ENCODE data around the gene NAA38. TPM values are rescaled to one million over a fixed set of nuclear protein-coding genes. Genes with fewer than 3 reads are reported as not detected.

Gene NAA38
- polyA plus RNA-seq (2013, experiment 1 of 2): 49.8 TPM
- polyA plus RNA-seq (2013, experiment 2 of 2): 47.3 TPM

GRCh38 chr17:7856811-7857712 lies at the start of gene NAA38:
TSS of gene NAA38 (minus strand) at chr17:7857559. CDS start at chr17:7857463, 96 bp downstream.
- H3K27ac ChIP-seq (ENCODE audit: low read depth, low read length): peak within 1 kb of the TSS; percentile 90
- peaks cover 11% of the 10 kb centered on the region; the same call in 1 of the 2 replicates for H3K36me3 ChIP-seq (ENCODE audit: insufficient read depth, low read length)
- under 1% methylated on average over 64 of the region's 64 CpGs for WGBS

GRCh38 chr17:7903154-7904103 lies 46.1 kb upstream of the NAA38 start:
- H3K9me3 ChIP-seq (ENCODE audit: insufficient read depth, low read depth, low read length): no peaks in the 10 kb centered on the region
- H3K4me1 ChIP-seq (ENCODE audit: insufficient read depth, low read length): peaks cover 6% of the 10 kb centered on the region; the same call in 1 of the 2 replicates
- no peak overlapping the region for H3K4me3 ChIP-seq (ENCODE audit: low read length)
- WGBS: 59% methylated on average over 22 of the region's 22 CpGs
- H3K36me3 ChIP-seq (ENCODE audit: insufficient read depth, low read length): peaks cover 46% of the 10 kb centered on the region
- no peak overlapping the region for H3K27ac ChIP-seq (ENCODE audit: low read depth, low read length)
- H3K9ac ChIP-seq (ENCODE audit: low read depth, low read length): no peak overlapping the region
- no peaks in the 10 kb centered on the region for H3K27me3 ChIP-seq (ENCODE audit: insufficient read depth, low read length)

More at GRCh38 chr17:7856811-7857712, at the start of gene NAA38:
- Histone ChIP-seq H3K9ac (ENCODE audit: low read depth, low read length) (peak within 1 kb of the TSS; percentile 95), H3K9me3 (ENCODE audit: insufficient read depth, low read depth, low read length) (no peaks in the 10 kb centered on the region), H3K27me3 (ENCODE audit: insufficient read depth, low read length) (peaks cover 46% of the 10 kb centered on the region), H3K4me1 (ENCODE audit: insufficient read depth, low read length) (peaks cover 12% of the 10 kb centered on the region), H3K4me3 (ENCODE audit: low read length) (peak within 1 kb of the TSS; percentile 72)

- Histone ChIP-seq H3K9ac (ENCODE audit: low read depth, low read length) (no peak overlapping the region), H3K27me3 (ENCODE audit: insufficient read depth, low read length) (no peaks in the 10 kb centered on the region), H3K4me3 (ENCODE audit: low read length) (no peak overlapping the region), H3K9me3 (ENCODE audit: insufficient read depth, low read depth, low read length) (no peaks in the 10 kb centered on the region), H3K27ac (ENCODE audit: low read depth, low read length) (no peak overlapping the region), H3K4me1 (ENCODE audit: insufficient read depth, low read length) (0 out of 2 replicates have a peak, but pooled peaks cover under 1% of the 10 kb centered on the region), H3K36me3 (ENCODE audit: insufficient read depth, low read length) (peaks cover 53% of the 10 kb centered on the region)
- 86% methylated on average over 4 of the region's 6 CpGs for WGBS
These were observed 40.4 kb upstream of the NAA38 start for GRCh38 chr17:7897773-7898172.

GRCh38 chr17:7897090-7897489 lies 39.7 kb upstream of the NAA38 start:
- Histone ChIP-seq H3K4me3 (ENCODE audit: low read length) (no peak overlapping the region), H3K36me3 (ENCODE audit: insufficient read depth, low read length) (peaks cover 53% of the 10 kb centered on the region), H3K27me3 (ENCODE audit: insufficient read depth, low read length) (no peaks in the 10 kb centered on the region), H3K27ac (ENCODE audit: low read depth, low read length) (no peak overlapping the region), H3K9ac (ENCODE audit: low read depth, low read length) (no peak overlapping the region), H3K4me1 (ENCODE audit: insufficient read depth, low read length) (no peaks in the 10 kb centered on the region), H3K9me3 (ENCODE audit: insufficient read depth, low read depth, low read length) (no peaks in the 10 kb centered on the region)
- WGBS: 98% methylated on average over 13 of the region's 13 CpGs

GRCh38 chr17:7894866-7895265 lies 37.5 kb upstream of the NAA38 start:
- H3K36me3 ChIP-seq (ENCODE audit: insufficient read depth, low read length): peaks cover 46% of the 10 kb centered on the region

GRCh38 chr17:7894226-7894625 lies 36.9 kb upstream of the NAA38 start:
- Histone ChIP-seq H3K36me3 (ENCODE audit: insufficient read depth, low read length) (peaks cover 41% of the 10 kb centered on the region), H3K4me3 (ENCODE audit: low read length) (no peak overlapping the region), H3K9me3 (ENCODE audit: insufficient read depth, low read depth, low read length) (no peaks in the 10 kb centered on the region)

More at GRCh38 chr17:7894866-7895265, 37.5 kb upstream of the NAA38 start:
- H3K4me1 ChIP-seq (ENCODE audit: insufficient read depth, low read length): no peaks in the 10 kb centered on the region
- H3K9me3 ChIP-seq (ENCODE audit: insufficient read depth, low read depth, low read length): no peaks in the 10 kb centered on the region
- H3K9ac ChIP-seq (ENCODE audit: low read depth, low read length): no peak overlapping the region
- no peak overlapping the region for H3K27ac ChIP-seq (ENCODE audit: low read depth, low read length)
- WGBS: 97% methylated on average over 8 of the region's 8 CpGs
- no peaks in the 10 kb centered on the region for H3K27me3 ChIP-seq (ENCODE audit: insufficient read depth, low read length)
- no peak overlapping the region for H3K4me3 ChIP-seq (ENCODE audit: low read length)

GRCh38 chr17:7893187-7893880 lies 36.0 kb upstream of the NAA38 start:
- peaks cover 34% of the 10 kb centered on the region for H3K36me3 ChIP-seq (ENCODE audit: insufficient read depth, low read length)
- no peaks in the 10 kb centered on the region for H3K27me3 ChIP-seq (ENCODE audit: insufficient read depth, low read length)
- no peaks in the 10 kb centered on the region for H3K9me3 ChIP-seq (ENCODE audit: insufficient read depth, low read depth, low read length)
- peaks cover 14% of the 10 kb centered on the region for H3K4me1 ChIP-seq (ENCODE audit: insufficient read depth, low read length)
- H3K9ac ChIP-seq (ENCODE audit: low read depth, low read length): no peak overlapping the region
- H3K27ac ChIP-seq (ENCODE audit: low read depth, low read length): no peak overlapping the region
- H3K4me3 ChIP-seq (ENCODE audit: low read length): no peak overlapping the region
- WGBS: 95% methylated on average over 13 of the region's 15 CpGs

More at GRCh38 chr17:7894226-7894625, 36.9 kb upstream of the NAA38 start:
- 93% methylated on average over 9 of the region's 9 CpGs for WGBS
- no peak overlapping the region for H3K27ac ChIP-seq (ENCODE audit: low read depth, low read length)
- no peaks in the 10 kb centered on the region for H3K27me3 ChIP-seq (ENCODE audit: insufficient read depth, low read length)
- H3K9ac ChIP-seq (ENCODE audit: low read depth, low read length): no peak overlapping the region
- H3K4me1 ChIP-seq (ENCODE audit: insufficient read depth, low read length): peaks cover 5% of the 10 kb centered on the region

- peaks cover 17% of the 10 kb centered on the region for H3K36me3 ChIP-seq (ENCODE audit: insufficient read depth, low read length)
These were observed 32.0 kb upstream of the NAA38 start for GRCh38 chr17:7889166-7889955.

GRCh38 chr17:7888184-7888920 lies 31.0 kb upstream of the NAA38 start, which contains the start of gene CHD3:
TSS of gene CHD3 (plus strand) at chr17:7888789. CDS start at chr17:7889001, 212 bp downstream.
- H3K4me1 ChIP-seq (ENCODE audit: insufficient read depth, low read length): peaks cover 33% of the 10 kb centered on the region
- H3K9ac ChIP-seq (ENCODE audit: low read depth, low read length): peak within 1 kb of the TSS; percentile 49
- 75% methylated on average over 18 of the region's 18 CpGs for WGBS
- peak within 1 kb of the TSS; percentile 17; the same call in 1 of the 2 replicates for H3K27ac ChIP-seq (ENCODE audit: low read depth, low read length)
- peaks cover 18% of the 10 kb centered on the region for H3K27me3 ChIP-seq (ENCODE audit: insufficient read depth, low read length)
- H3K36me3 ChIP-seq (ENCODE audit: insufficient read depth, low read length): peaks cover 9% of the 10 kb centered on the region
- H3K9me3 ChIP-seq (ENCODE audit: insufficient read depth, low read depth, low read length): no peaks in the 10 kb centered on the region
- H3K4me3 ChIP-seq (ENCODE audit: low read length): peak within 1 kb of the TSS; percentile 56

More at GRCh38 chr17:7889166-7889955, 32.0 kb upstream of the NAA38 start:
- Histone ChIP-seq H3K4me1 (ENCODE audit: insufficient read depth, low read length) (peaks cover 25% of the 10 kb centered on the region), H3K9me3 (ENCODE audit: insufficient read depth, low read depth, low read length) (no peaks in the 10 kb centered on the region), H3K9ac (ENCODE audit: low read depth, low read length) (no peak overlapping the region), H3K4me3 (ENCODE audit: low read length) (no peak overlapping the region), H3K27me3 (ENCODE audit: insufficient read depth, low read length) (peaks cover 18% of the 10 kb centered on the region), H3K27ac (ENCODE audit: low read depth, low read length) (no peak overlapping the region)
- WGBS: 73% methylated on average over 11 of the region's 11 CpGs

Data from HUES64 (cell line).